Activated CD8-positive, alpha-beta memory T cell treated with anti-CD3 and anti-CD28 coated beads, Interleukin-2, amount 50 U/mL, for 24 hours (primary cell): ENCODE measurements around the gene MMP28.

ENCODE experiments used
- DNase-seq: peaks from one replicate; pipeline ENCODE4 v3.0.0-alpha.2; 2020; ENCODE audit errors: extremely low read depth

MMP28 gene

GRCh38 chr17:35726127-35726952 lies 69.1 kb downstream of the MMP28 start:
- no peak for DNase-seq

GRCh38 chr17:35725802-35726126 lies 69.7 kb downstream of the MMP28 start:
- DNase-seq, result no peak

GRCh38 chr17:35725058-35725457 lies 70.4 kb downstream of the MMP28 start:
- no peak for DNase-seq

- no peak for DNase-seq
Observed at GRCh38 chr17:35723735-35724134, 71.7 kb downstream of the MMP28 start.

- no peak for DNase-seq
Observed at GRCh38 chr17:35717475-35717874, 78.0 kb downstream of the MMP28 start.

- no peak for DNase-seq
Observed at GRCh38 chr17:35716897-35717465, 78.5 kb downstream of the MMP28 start.

- DNase-seq, result no peak
Observed at GRCh38 chr17:35716173-35716572, 79.3 kb downstream of the MMP28 start.
